PC-9 (cell line): Measurements from ENCODE around the gene TMEFF2. TPM values are rescaled to one million over a fixed set of nuclear protein-coding genes. Genes with fewer than 3 reads are reported as not detected.
"Not testable (repeated sequence)": the region's sequence is repeated elsewhere in the genome, so short reads cannot be mapped to it uniquely, and the experiment has no call there.

Source experiments
- BruUV-seq: library from RNA; stranded (reverse); fragments of 400-500 nt; replicated peaks from 2 replicates; lab custom pipeline; 2021; lab: Mats Ljungman, UMichigan
- CTCF ChIA-PET: fragments of 300-600 bp; sonication (Branson Sonifier 250); formaldehyde crosslinking; loops from one replicate; lab custom pipeline; 2022; ENCODE audit warnings: antibody characterized with exemption; lab: Charles Lee
- POLR2A ChIA-PET: fragments of 300-600 bp; sonication (Branson Sonifier 250); formaldehyde crosslinking; loops from one replicate; lab custom pipeline; 2022; ENCODE audit warnings: antibody characterized with exemption; ENCODE audit not compliant: unreplicated experiment; lab: Charles Lee
- DNase-seq, 2 experiments: peaks; one replicate each; pipeline versions ENCODE4 v3.0.0 to v3.0.0-alpha.2; 2015 to 2022; ENCODE audit warnings: mixed read lengths in 1 of 2
- H2AFZ ChIP-seq: fragments of 200-600 bp; sonication (generic); 2 replicates; pipeline ENCODE4 v1.8.1; 2017; ENCODE audit warnings: antibody characterized with exemption
- H3F3A ChIP-seq: fragments of 200-600 bp; sonication (generic); 2 replicates; pipeline ENCODE4 v1.8.1; 2017; ENCODE audit warnings: antibody characterized with exemption, mild to moderate bottlenecking, low read depth; ENCODE audit not compliant: insufficient read depth
- H3K27ac ChIP-seq: fragments of 200-600 bp; sonication (generic); 2 replicates; pipeline ENCODE4 v1.6.1; 2016; ENCODE audit warnings: mixed run types
- H3K27me3 ChIP-seq: fragments of 200-600 bp; sonication (generic); 2 replicates; pipeline ENCODE4 v1.6.1; 2016; ENCODE audit warnings: low read depth, mixed run types; ENCODE audit not compliant: insufficient read depth
- H3K36me3 ChIP-seq: fragments of 200-600 bp; sonication (generic); 2 replicates; pipeline ENCODE4 v1.6.1; 2016; ENCODE audit warnings: low read depth, mixed run types
- H3K4me1 ChIP-seq: fragments of 200-600 bp; sonication (generic); replicated peaks from 2 replicates; pipeline ENCODE4 v1.6.1; 2016; ENCODE audit warnings: mixed run types; ENCODE audit not compliant: insufficient read depth
- H3K4me2 ChIP-seq: fragments of 200-600 bp; sonication (generic); 2 replicates; pipeline ENCODE4 v1.6.1; 2017; ENCODE audit warnings: mixed run types
- H3K4me3 ChIP-seq: fragments of 200-600 bp; sonication (generic); 2 replicates; pipeline ENCODE4 v1.6.1; 2016; ENCODE audit warnings: mixed run types
- H3K79me2 ChIP-seq: fragments of 200-600 bp; sonication (generic); 2 replicates; pipeline ENCODE4 v1.6.1; 2017; ENCODE audit warnings: low read depth, mixed run types
- H3K9me2 ChIP-seq: fragments of 200-600 bp; sonication (generic); 2 replicates; pipeline ENCODE4 v1.8.1; 2017; ENCODE audit warnings: mild to moderate bottlenecking; ENCODE audit not compliant: insufficient read depth
- H3K9me3 ChIP-seq: fragments of 200-600 bp; sonication (generic); 2 replicates; pipeline ENCODE4 v1.8.1; 2016; ENCODE audit warnings: low read depth; ENCODE audit not compliant: insufficient read depth
- H4K20me1 ChIP-seq: fragments of 200-600 bp; sonication (generic); 2 replicates; pipeline ENCODE4 v1.8.1; 2017; ENCODE audit not compliant: insufficient read depth
- EZH2 ChIP-seq: fragments of 200-600 bp; sonication (generic); IDR thresholded peaks from 2 replicates; pipeline ENCODE4 v1.8.0; 2017; ENCODE audit warnings: antibody characterized with exemption, low read depth
- intact Hi-C: fragments of 100-400 bp; cut with micrococcal nuclease; formaldehyde crosslinking; loops from one replicate; pipeline ENCODE4 v1.10.0; 2022; ENCODE audit not compliant: unreplicated experiment
- total RNA-seq: library from RNA; stranded (reverse); gene quantifications from 2 replicates; pipeline ENCODE4 v1.2.3, GENCODE V29; 2021
- TF ChIP-seq, protein P1 (sequence below): fragments of 200-600 bp; sonication (generic); conservative IDR thresholded peaks from 2 replicates; pipeline ENCODE4 v1.6.1; 2017; ENCODE audit warnings: mixed run types, antibody characterized with exemption, mild to moderate bottlenecking, moderate library complexity

TMEFF2 gene
- total RNA-seq, 1 experiment from 2014 or later, result not detected

DNA sequence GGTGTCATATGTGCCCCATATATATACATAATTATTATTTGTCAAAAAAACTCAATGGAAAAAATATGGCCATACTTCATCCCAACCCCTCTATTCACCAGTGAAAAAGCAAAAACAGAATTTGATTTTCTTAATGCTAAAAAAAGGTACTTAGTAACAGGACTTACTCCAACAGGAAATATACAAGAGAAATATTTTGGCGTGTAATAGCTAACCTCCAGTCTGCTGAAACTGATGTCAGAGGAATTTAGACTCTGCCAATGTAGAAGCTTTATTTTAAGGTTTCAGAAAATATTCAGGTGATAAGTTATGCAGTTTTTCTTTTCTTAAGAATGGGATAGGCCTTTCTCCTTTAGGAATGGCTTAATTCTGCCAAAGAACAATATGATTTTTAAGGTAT lies 72.6 kb downstream of the TMEFF2 start:
- no peaks in the 10 kb centered on the region for H3K4me1 ChIP-seq
- ChIA-PET CTCF (no interaction called here), POLR2A (no interaction called here)
- H3K9me3 ChIP-seq, result no peaks in the 10 kb centered on the region
- intact Hi-C loops, result no loop called here
- H4K20me1 ChIP-seq, result no peaks in the 10 kb centered on the region
- H2AFZ ChIP-seq, result no peak overlapping the region
- no peak overlapping the region for H3K27ac ChIP-seq
- H3K4me3 ChIP-seq, result no peak overlapping the region
- no peak for DNase-seq
- no peaks in the 10 kb centered on the region for H3F3A ChIP-seq
- H3K36me3 ChIP-seq, result no peaks in the 10 kb centered on the region
- H3K9me2 ChIP-seq, result no peaks in the 10 kb centered on the region
- no peaks in the 10 kb centered on the region for H3K27me3 ChIP-seq
- TF ChIP-seq, protein P1, sequence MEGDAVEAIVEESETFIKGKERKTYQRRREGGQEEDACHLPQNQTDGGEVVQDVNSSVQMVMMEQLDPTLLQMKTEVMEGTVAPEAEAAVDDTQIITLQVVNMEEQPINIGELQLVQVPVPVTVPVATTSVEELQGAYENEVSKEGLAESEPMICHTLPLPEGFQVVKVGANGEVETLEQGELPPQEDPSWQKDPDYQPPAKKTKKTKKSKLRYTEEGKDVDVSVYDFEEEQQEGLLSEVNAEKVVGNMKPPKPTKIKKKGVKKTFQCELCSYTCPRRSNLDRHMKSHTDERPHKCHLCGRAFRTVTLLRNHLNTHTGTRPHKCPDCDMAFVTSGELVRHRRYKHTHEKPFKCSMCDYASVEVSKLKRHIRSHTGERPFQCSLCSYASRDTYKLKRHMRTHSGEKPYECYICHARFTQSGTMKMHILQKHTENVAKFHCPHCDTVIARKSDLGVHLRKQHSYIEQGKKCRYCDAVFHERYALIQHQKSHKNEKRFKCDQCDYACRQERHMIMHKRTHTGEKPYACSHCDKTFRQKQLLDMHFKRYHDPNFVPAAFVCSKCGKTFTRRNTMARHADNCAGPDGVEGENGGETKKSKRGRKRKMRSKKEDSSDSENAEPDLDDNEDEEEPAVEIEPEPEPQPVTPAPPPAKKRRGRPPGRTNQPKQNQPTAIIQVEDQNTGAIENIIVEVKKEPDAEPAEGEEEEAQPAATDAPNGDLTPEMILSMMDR, result no peak
- no peak for TF ChIP-seq EZH2
- H3K79me2 ChIP-seq, result no peaks in the 10 kb centered on the region
- no peak overlapping the region for H3K4me2 ChIP-seq
- BruUV-seq, result no TSS peak

GRCh38 chr2:192119536-192119935 lies 75.2 kb downstream of the TMEFF2 start:
- no peak overlapping the region for H3K27ac ChIP-seq
- H2AFZ ChIP-seq, result no peak overlapping the region
- H4K20me1 ChIP-seq, result no peaks in the 10 kb centered on the region
- ChIA-PET CTCF (no interaction called here), POLR2A (no interaction called here)
- no peaks in the 10 kb centered on the region for H3K79me2 ChIP-seq
- H3K4me2 ChIP-seq, result no peak overlapping the region
- no peaks in the 10 kb centered on the region for H3K4me1 ChIP-seq
- H3F3A ChIP-seq, result no peaks in the 10 kb centered on the region
- no TSS peak for BruUV-seq
- no peak for DNase-seq
- no peaks in the 10 kb centered on the region for H3K9me3 ChIP-seq
- H3K4me3 ChIP-seq, result no peak overlapping the region
- H3K36me3 ChIP-seq, result no peaks in the 10 kb centered on the region
- H3K9me2 ChIP-seq, result no peaks in the 10 kb centered on the region
- TF ChIP-seq, protein P1, result no peak
- TF ChIP-seq EZH2, result no peak
- H3K27me3 ChIP-seq, result no peaks in the 10 kb centered on the region
- intact Hi-C loops, result no loop called here

- H3K9me3 ChIP-seq, result no peaks in the 10 kb centered on the region
- intact Hi-C loops, result no loop called here
- H3K27ac ChIP-seq, result no peak overlapping the region
- H3K36me3 ChIP-seq, result no peaks in the 10 kb centered on the region
- H3K4me1 ChIP-seq, result no peaks in the 10 kb centered on the region
- no peaks in the 10 kb centered on the region for H3F3A ChIP-seq
- TF ChIP-seq, protein P1, result no peak
- TF ChIP-seq EZH2, result no peak
- H2AFZ ChIP-seq, result no peak overlapping the region
- POLR2A ChIA-PET, result no interaction called here
- H4K20me1 ChIP-seq, result no peaks in the 10 kb centered on the region
- H3K79me2 ChIP-seq, result no peaks in the 10 kb centered on the region
- CTCF ChIA-PET, result no interaction called here
- no peak for DNase-seq
- BruUV-seq, result no TSS peak
- H3K4me2 ChIP-seq, result no peak overlapping the region
- no peak overlapping the region for H3K4me3 ChIP-seq
- no peaks in the 10 kb centered on the region for H3K27me3 ChIP-seq
- no peaks in the 10 kb centered on the region; the same call in 1 of the 2 replicates for H3K9me2 ChIP-seq
Observed at GRCh38 chr2:192117705-192118104, 77.0 kb downstream of the TMEFF2 start.

DNA sequence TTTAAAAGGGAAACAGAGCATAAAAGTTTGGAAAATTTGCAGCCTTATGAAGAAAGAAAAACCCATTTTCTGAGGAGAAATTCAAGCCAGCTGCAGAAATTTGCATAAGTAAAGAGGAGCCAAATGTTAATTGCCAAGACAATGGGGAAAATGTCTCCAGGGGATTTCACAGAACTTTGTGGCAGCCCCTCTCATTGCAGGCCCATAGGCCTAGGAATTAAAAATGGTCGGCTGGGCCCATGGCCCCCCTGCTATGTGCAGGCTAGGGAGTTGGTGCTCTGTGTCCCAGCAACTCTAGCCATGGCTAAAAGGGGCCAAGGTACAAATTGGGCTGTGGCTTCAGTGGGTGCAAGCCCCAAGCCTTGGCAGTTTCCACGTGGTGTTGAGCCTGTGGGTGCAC lies 83.2 kb downstream of the TMEFF2 start:
- H3K4me3 ChIP-seq, H2AFZ ChIP-seq, intact Hi-C loops, H3K79me2 ChIP-seq, CTCF ChIA-PET, H3K4me1 ChIP-seq, BruUV-seq, POLR2A ChIA-PET, DNase-seq, H3K4me2 ChIP-seq, H3K9me2 ChIP-seq, H3K9me3 ChIP-seq, H4K20me1 ChIP-seq, H3K27me3 ChIP-seq, H3F3A ChIP-seq, H3K27ac ChIP-seq, H3K36me3 ChIP-seq: not testable (repeated sequence)
